Parathyroid adenoma (tissue), 2 donors: ENCODE measurements around the gene TENM3.
A peak's percentile ranks its signal among the peaks of the same experiment; 100 is the strongest.

Experiments used
- H2AFZ ChIP-seq: fragments of 300-600 bp; sonication (generic); one replicate; pipeline ENCODE4 v1.7.0; 2017; ENCODE audit warnings: antibody characterized with exemption, mild to moderate bottlenecking
- H3K27ac ChIP-seq: fragments of 300-600 bp; sonication (generic); one replicate; pipeline ENCODE4 v1.7.0; 2017
- H3K27me3 ChIP-seq: fragments of 300-600 bp; sonication (generic); one replicate; pipeline ENCODE4 v1.7.0; 2017; ENCODE audit warnings: low read length; ENCODE audit not compliant: control insufficient read depth, insufficient read depth
- H3K36me3 ChIP-seq: fragments of 300-600 bp; sonication (generic); one replicate; pipeline ENCODE4 v1.7.0; 2017; ENCODE audit warnings: low read length; ENCODE audit not compliant: control insufficient read depth, insufficient read depth
- H3K4me1 ChIP-seq: fragments of 300-600 bp; sonication (generic); one replicate; pipeline ENCODE4 v1.7.0; 2017; ENCODE audit warnings: control low read depth
- H3K4me2 ChIP-seq: fragments of 300-600 bp; sonication (generic); one replicate; pipeline ENCODE4 v1.7.0; 2017; ENCODE audit warnings: low read length
- H3K4me3 ChIP-seq: fragments of 300-600 bp; sonication (generic); one replicate; pipeline ENCODE4 v1.7.0; 2017; ENCODE audit warnings: low read depth, low read length
- H3K79me2 ChIP-seq: fragments of 300-600 bp; sonication (generic); one replicate; pipeline ENCODE4 v1.7.0; 2017; ENCODE audit warnings: control low read depth
- H3K9ac ChIP-seq: fragments of 300-600 bp; sonication (generic); one replicate; pipeline ENCODE4 v1.7.0; 2017; ENCODE audit warnings: mild to moderate bottlenecking
- H3K9me3 ChIP-seq: fragments of 300-600 bp; sonication (generic); one replicate; pipeline ENCODE4 v1.7.0; 2017; ENCODE audit warnings: low read length; ENCODE audit not compliant: control insufficient read depth
- TF ChIP-seq, protein P1 (sequence below): fragments of 300-600 bp; sonication (generic); IDR thresholded peaks from one replicate; pipeline ENCODE4 v1.7.0; 2017; ENCODE audit warnings: antibody characterized with exemption, mild to moderate bottlenecking
- donor health status: primary hyperparathyroidism.

TENM3 gene

GRCh38 chr4:182208526-182209050, 34.6 kb upstream of the TENM3 start:
- Histone ChIP-seq H3K4me1 (no peaks in the 10 kb centered on the region), H3K27ac (no peak overlapping the region), H3K9ac (no peak overlapping the region), H2AFZ (no peak overlapping the region), H3K4me2 (no peak overlapping the region), H3K9me3 (no peaks in the 10 kb centered on the region), H3K4me3 (no peak overlapping the region), H3K27me3 (no peaks in the 10 kb centered on the region), H3K36me3 (no peaks in the 10 kb centered on the region), H3K79me2 (no peaks in the 10 kb centered on the region)
- TF ChIP-seq, protein P1, sequence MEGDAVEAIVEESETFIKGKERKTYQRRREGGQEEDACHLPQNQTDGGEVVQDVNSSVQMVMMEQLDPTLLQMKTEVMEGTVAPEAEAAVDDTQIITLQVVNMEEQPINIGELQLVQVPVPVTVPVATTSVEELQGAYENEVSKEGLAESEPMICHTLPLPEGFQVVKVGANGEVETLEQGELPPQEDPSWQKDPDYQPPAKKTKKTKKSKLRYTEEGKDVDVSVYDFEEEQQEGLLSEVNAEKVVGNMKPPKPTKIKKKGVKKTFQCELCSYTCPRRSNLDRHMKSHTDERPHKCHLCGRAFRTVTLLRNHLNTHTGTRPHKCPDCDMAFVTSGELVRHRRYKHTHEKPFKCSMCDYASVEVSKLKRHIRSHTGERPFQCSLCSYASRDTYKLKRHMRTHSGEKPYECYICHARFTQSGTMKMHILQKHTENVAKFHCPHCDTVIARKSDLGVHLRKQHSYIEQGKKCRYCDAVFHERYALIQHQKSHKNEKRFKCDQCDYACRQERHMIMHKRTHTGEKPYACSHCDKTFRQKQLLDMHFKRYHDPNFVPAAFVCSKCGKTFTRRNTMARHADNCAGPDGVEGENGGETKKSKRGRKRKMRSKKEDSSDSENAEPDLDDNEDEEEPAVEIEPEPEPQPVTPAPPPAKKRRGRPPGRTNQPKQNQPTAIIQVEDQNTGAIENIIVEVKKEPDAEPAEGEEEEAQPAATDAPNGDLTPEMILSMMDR = no peak

- Histone ChIP-seq H3K9ac (no peak overlapping the region), H3K27me3 (no peaks in the 10 kb centered on the region), H3K4me3 (no peak overlapping the region), H3K79me2 (no peaks in the 10 kb centered on the region), H2AFZ (no peak overlapping the region), H3K4me1 (no peaks in the 10 kb centered on the region), H3K36me3 (no peaks in the 10 kb centered on the region), H3K27ac (no peak overlapping the region), H3K9me3 (no peaks in the 10 kb centered on the region), H3K4me2 (peak overlapping the region; percentile 48)
- TF ChIP-seq, protein P1 = no peak
Observed at GRCh38 chr4:182212211-182212761, 30.9 kb upstream of the TENM3 start.

- Histone ChIP-seq H3K79me2 (no peaks in the 10 kb centered on the region), H3K9me3 (no peaks in the 10 kb centered on the region), H3K4me3 (no peak overlapping the region), H3K4me2 (no peak overlapping the region), H2AFZ (no peak overlapping the region), H3K9ac (no peak overlapping the region), H3K36me3 (no peaks in the 10 kb centered on the region), H3K27ac (no peak overlapping the region), H3K4me1 (no peaks in the 10 kb centered on the region), H3K27me3 (no peaks in the 10 kb centered on the region)
- TF ChIP-seq, protein P1 = no peak
Observed at GRCh38 chr4:182213004-182213403, 30.2 kb upstream of the TENM3 start.

- no peak overlapping the region for H3K27ac ChIP-seq
- TF ChIP-seq, protein P1 = no peak
- H3K79me2 ChIP-seq = no peaks in the 10 kb centered on the region
Observed at GRCh38 chr4:182215148-182215547, 28.1 kb upstream of the TENM3 start.

DNA sequence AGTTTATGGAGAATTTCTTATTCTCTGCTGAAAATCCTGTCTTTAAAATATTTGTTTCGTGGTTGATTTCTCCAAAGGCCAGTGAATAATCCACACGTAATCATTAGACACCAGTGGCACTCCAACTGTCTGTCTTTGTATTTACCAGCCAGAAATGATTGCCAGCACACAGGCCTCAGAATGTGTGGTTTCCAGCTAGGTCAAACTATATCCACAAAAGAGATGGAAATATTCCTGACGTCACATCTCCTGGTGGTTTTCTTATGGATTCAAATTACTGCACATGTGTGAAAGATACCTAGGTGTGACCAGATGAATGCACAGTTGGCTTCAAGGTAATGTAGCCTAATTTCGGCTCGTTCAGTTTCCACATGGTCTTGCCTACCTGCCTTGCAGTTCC, 27.2 kb upstream of the TENM3 start:
- H3K27me3 ChIP-seq = no peaks in the 10 kb centered on the region
- H2AFZ ChIP-seq = no peak overlapping the region
- TF ChIP-seq, protein P1 = no peak

More at GRCh38 chr4:182215148-182215547, 28.1 kb upstream of the TENM3 start:
- H2AFZ ChIP-seq = no peak overlapping the region
- no peak overlapping the region for H3K4me2 ChIP-seq
- H3K4me3 ChIP-seq = no peak overlapping the region
- H3K9ac ChIP-seq = no peak overlapping the region
- H3K36me3 ChIP-seq = no peaks in the 10 kb centered on the region
- H3K9me3 ChIP-seq = no peaks in the 10 kb centered on the region
- H3K4me1 ChIP-seq = no peaks in the 10 kb centered on the region
- H3K27me3 ChIP-seq = no peaks in the 10 kb centered on the region

More for the DNA sequence above, 27.2 kb upstream of the TENM3 start:
- Histone ChIP-seq H3K9me3 (no peaks in the 10 kb centered on the region), H3K9ac (no peak overlapping the region), H3K36me3 (no peaks in the 10 kb centered on the region), H3K27ac (no peak overlapping the region), H3K4me2 (no peak overlapping the region), H3K4me1 (no peaks in the 10 kb centered on the region), H3K79me2 (no peaks in the 10 kb centered on the region), H3K4me3 (no peak overlapping the region)
